Stromal cell of bone marrow (primary cell): Measurements from ENCODE around the gene DYNLT1.

ENCODE experiments used
- DNase-seq: peaks from one replicate; pipeline ENCODE4 v3.0.0-alpha.2; 2012; ENCODE audit warnings: low read depth

DYNLT1 gene

GRCh38 chr6:158596861-158597260 lies 47.7 kb downstream of the DYNLT1 start:
- no peak for DNase-seq

DNA sequence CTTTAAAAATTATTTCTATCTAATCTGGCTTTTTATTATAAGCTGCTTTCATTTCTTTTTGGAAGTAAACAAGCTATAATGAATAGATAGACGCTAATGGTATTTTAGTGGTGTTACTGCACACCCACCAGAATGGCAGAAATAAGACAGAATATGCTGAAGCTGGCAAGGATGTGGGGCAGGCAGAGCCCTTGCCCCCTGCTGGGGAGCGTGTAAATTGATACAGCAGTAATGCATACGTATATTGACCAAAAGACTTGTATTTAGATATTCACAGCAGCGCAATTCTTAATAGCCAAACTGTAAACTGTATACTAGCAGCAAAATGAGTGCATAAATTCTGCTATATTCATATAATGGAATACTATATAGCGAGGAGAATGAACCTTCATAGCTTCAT lies 49.3 kb downstream of the DYNLT1 start:
- no peak for DNase-seq

DNA sequence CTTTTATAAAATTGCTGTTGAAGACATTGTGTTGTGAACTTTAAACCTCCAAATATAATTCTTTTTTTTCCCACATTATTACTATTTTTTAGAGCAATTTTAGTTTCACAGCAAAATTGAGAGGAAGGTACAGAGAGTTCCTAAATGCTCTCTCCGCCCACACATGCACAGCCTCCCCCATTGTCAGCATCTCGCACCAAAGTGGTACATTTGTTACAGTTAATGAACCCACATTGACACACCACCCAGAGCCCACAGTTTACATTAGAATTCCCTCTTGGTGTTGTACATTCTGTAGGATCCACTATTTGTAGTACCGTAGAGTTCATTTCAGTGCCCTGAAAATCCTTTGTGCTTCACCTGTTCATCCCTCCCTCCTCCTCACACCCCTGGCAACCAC lies 50.9 kb downstream of the DYNLT1 start:
- no peak for DNase-seq

- no peak for DNase-seq
Observed at GRCh38 chr6:158591810-158592209, 52.7 kb downstream of the DYNLT1 start.

DNA sequence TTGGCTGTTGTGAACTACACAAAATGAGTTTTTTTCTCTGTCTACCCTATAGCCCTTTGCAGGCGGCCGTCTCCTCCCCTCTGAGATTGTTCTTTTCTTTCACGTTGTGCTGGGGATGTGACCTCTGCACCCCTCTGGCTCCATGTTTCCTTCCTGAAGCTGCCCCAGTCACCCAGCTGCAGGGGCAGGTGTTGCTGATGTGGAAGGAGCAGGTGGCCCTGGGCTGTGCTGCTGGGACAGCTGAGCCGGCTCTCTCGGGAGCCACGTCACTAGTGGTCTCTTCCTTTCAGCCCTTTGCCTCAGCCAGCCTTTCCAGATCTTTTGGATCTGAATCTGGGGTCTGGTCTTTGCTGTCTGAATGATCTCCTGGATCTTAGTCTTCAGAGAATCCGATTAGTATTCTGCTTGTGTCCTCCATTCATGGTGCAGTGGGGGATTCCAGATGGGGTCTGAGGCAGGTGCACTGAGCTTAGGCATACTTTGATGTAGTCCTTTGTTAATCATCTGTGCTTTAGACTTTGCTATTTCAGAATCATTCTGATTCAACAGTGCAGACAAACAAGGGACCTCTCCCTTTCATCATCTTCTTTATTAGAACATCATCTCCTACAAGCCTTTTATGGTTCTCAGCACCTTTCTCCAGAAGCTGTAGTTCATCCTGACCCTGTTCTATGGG lies 53.3 kb downstream of the DYNLT1 start:
- no peak for DNase-seq

- DNase-seq, result no peak
Observed at GRCh38 chr6:158589366-158589765, 55.2 kb downstream of the DYNLT1 start.

DNA sequence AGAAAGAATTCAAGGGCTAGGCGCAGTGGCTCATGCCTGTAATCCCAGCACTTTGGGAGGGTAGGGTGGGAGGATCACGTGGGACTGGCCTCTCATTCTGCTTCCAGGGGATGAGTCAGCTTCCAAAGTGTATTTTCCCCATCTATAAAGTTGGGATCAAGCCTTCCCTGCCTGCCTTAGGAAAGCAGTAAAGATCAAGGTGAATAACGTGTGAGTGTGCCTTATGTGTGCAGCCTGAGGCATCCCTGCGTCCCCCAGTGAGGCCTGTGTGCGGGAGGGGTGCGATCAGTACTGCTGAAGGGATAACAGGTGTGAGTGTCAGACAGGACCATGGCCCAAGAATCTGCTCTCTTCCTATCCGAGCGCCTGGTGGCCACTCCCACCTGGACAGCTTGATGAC lies 57.9 kb downstream of the DYNLT1 start:
- no peak for DNase-seq
